GM18907 (cell line): ENCODE results near the gene PGM5.
"Not testable (repeated sequence)": the region's sequence is repeated elsewhere in the genome, so short reads cannot be mapped to it uniquely, and the experiment has no call there.

Experiments
- ATAC-seq: cut with Tn5 transposase; IDR thresholded peaks from one replicate; pipeline ENCODE4 v1.9.1; 2021; ENCODE audit warnings: mild to moderate bottlenecking, moderate library complexity; ENCODE audit not compliant: unreplicated experiment

Gene PGM5

GRCh38 chr9:68375789-68376188 is 19.4 kb downstream of the PGM5 start:
- not testable (repeated sequence) for ATAC-seq

GRCh38 chr9:68377723-68378122 is 21.3 kb downstream of the PGM5 start:
- ATAC-seq, result peak; percentile 96

GRCh38 chr9:68383894-68384293 is 27.5 kb downstream of the PGM5 start:
- ATAC-seq, result not testable (repeated sequence)

GRCh38 chr9:68389558-68389957 is 33.1 kb downstream of the PGM5 start:
- not testable (repeated sequence) for ATAC-seq

- ATAC-seq, result not testable (repeated sequence)
Measured at GRCh38 chr9:68390737-68391136, 34.3 kb downstream of the PGM5 start.

GRCh38 chr9:68396411-68397094 is 40.1 kb downstream of the PGM5 start:
- ATAC-seq, result not testable (repeated sequence)

- ATAC-seq, result not testable (repeated sequence)
Measured at GRCh38 chr9:68397095-68397423, 40.6 kb downstream of the PGM5 start.

GRCh38 chr9:68397796-68398195 is 41.4 kb downstream of the PGM5 start:
- not testable (repeated sequence) for ATAC-seq

- ATAC-seq, result not testable (repeated sequence)
Measured at GRCh38 chr9:68398324-68398723, 41.9 kb downstream of the PGM5 start.

GRCh38 chr9:68404421-68405185 is 48.2 kb downstream of the PGM5 start:
- ATAC-seq, result not testable (repeated sequence)

GRCh38 chr9:68411865-68412264 is 55.5 kb downstream of the PGM5 start:
- not testable (repeated sequence) for ATAC-seq

GRCh38 chr9:68412754-68413153 is 56.3 kb downstream of the PGM5 start:
- ATAC-seq, result not testable (repeated sequence)

GRCh38 chr9:68415065-68415464 is 58.7 kb downstream of the PGM5 start:
- ATAC-seq, result not testable (repeated sequence)

- no peak for ATAC-seq
Measured at GRCh38 chr9:68416936-68417564, 60.6 kb downstream of the PGM5 start.

GRCh38 chr9:68417762-68418161 is 61.4 kb downstream of the PGM5 start:
- ATAC-seq, result no peak

- no peak for ATAC-seq
Measured at GRCh38 chr9:68418259-68418845, 61.9 kb downstream of the PGM5 start.

- ATAC-seq, result no peak
Measured at GRCh38 chr9:68419901-68420300, 63.5 kb downstream of the PGM5 start.

GRCh38 chr9:68426755-68427154 is 70.3 kb downstream of the PGM5 start:
- no peak for ATAC-seq

- no peak for ATAC-seq
Measured at GRCh38 chr9:68427216-68427977, 71.0 kb downstream of the PGM5 start.

- ATAC-seq, result no peak
Measured at GRCh38 chr9:68428481-68428880, 72.1 kb downstream of the PGM5 start.

GRCh38 chr9:68429631-68430030 is 73.2 kb downstream of the PGM5 start:
- no peak for ATAC-seq
